WTC11 (cell line): ENCODE data around the gene IGFN1.

ENCODE experiments used
- FOXK1 ChIP-seq: sonication (generic); formaldehyde crosslinking; IDR thresholded peaks from 2 replicates; pipeline ENCODE4 v1.8.0; 2022; ENCODE audit warnings: mild to moderate bottlenecking, moderate library complexity, missing genetic modification reagents
- FOXP1 ChIP-seq: sonication (generic); formaldehyde crosslinking; IDR thresholded peaks from 2 replicates; pipeline ENCODE4 v1.8.0; 2022; ENCODE audit warnings: missing genetic modification reagents, mild to moderate bottlenecking, moderate library complexity, borderline replicate concordance
- JUN ChIP-seq: sonication (generic); formaldehyde crosslinking; IDR thresholded peaks from 2 replicates; pipeline ENCODE4 v1.8.0; 2023; ENCODE audit warnings: mild to moderate bottlenecking, missing genetic modification reagents
- NR1H2 ChIP-seq: sonication (generic); formaldehyde crosslinking; IDR thresholded peaks from 2 replicates; pipeline ENCODE4 v1.9.0; 2021; ENCODE audit warnings: mild to moderate bottlenecking, moderate library complexity, missing genetic modification reagents
- SP1 ChIP-seq: sonication (generic); formaldehyde crosslinking; conservative IDR thresholded peaks from 2 replicates; pipeline ENCODE4 v1.8.1; 2022; ENCODE audit warnings: missing genetic modification reagents
- ZNF671 ChIP-seq: fragments of 250-450 bp; sonication (Bioruptor Pico); IDR thresholded peaks from 2 replicates; pipeline ENCODE4 v1.8.0; 2021; ENCODE audit warnings: mild to moderate bottlenecking
- TF ChIP-seq, protein P1 (sequence below): fragments of 200-600 bp; IDR thresholded peaks from 2 replicates; pipeline ENCODE4 v1.8.0; 2022; ENCODE audit warnings: antibody characterized with exemption
- TF ChIP-seq, protein P2 (sequence below): sonication (generic); formaldehyde crosslinking; IDR thresholded peaks from 2 replicates; pipeline ENCODE4 v1.8.1; 2023; ENCODE audit warnings: mild to moderate bottlenecking, moderate library complexity, missing genetic modification reagents
- TF ChIP-seq, protein P3 (sequence below): sonication (generic); formaldehyde crosslinking; conservative IDR thresholded peaks from 2 replicates; pipeline ENCODE4 v1.8.1; 2022; ENCODE audit warnings: mild to moderate bottlenecking, missing genetic modification reagents
- TF ChIP-seq, protein P4 (sequence below): sonication (generic); formaldehyde crosslinking; conservative IDR thresholded peaks from 2 replicates; pipeline ENCODE4 v1.8.1; 2023; ENCODE audit warnings: mild to moderate bottlenecking, low read depth, missing genetic modification reagents, moderate library complexity
- TF ChIP-seq, protein P5 (sequence below): sonication (generic); formaldehyde crosslinking; IDR thresholded peaks from 2 replicates; pipeline ENCODE4 v1.8.0; 2022; ENCODE audit warnings: mild to moderate bottlenecking, missing genetic modification reagents
- TF ChIP-seq, protein P6 (sequence below): sonication (generic); formaldehyde crosslinking; IDR thresholded peaks from 2 replicates; pipeline ENCODE4 v1.8.0; 2022; ENCODE audit warnings: mild to moderate bottlenecking, missing genetic modification reagents

DNA sequence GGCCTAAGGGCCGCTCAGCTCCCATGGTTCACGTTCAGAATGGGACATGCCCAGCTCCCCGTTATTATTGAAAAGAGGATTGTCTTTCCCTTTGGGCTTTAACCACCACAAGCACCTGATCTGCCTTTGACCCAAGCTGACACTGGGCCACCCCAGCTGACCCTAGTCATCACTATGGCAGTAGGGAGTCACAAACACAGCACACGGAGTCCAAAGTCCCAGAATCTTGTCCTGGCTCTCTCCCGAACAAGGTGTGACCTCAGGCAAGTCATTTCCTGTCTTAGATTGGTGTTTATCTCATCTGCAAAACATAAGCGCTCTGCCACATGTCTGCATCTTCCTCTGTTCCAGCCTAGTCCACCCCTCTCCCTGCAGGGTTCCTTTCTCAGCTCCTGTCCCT lies 31.5 kb downstream of the IGFN1 start:
- TF ChIP-seq, protein P1, sequence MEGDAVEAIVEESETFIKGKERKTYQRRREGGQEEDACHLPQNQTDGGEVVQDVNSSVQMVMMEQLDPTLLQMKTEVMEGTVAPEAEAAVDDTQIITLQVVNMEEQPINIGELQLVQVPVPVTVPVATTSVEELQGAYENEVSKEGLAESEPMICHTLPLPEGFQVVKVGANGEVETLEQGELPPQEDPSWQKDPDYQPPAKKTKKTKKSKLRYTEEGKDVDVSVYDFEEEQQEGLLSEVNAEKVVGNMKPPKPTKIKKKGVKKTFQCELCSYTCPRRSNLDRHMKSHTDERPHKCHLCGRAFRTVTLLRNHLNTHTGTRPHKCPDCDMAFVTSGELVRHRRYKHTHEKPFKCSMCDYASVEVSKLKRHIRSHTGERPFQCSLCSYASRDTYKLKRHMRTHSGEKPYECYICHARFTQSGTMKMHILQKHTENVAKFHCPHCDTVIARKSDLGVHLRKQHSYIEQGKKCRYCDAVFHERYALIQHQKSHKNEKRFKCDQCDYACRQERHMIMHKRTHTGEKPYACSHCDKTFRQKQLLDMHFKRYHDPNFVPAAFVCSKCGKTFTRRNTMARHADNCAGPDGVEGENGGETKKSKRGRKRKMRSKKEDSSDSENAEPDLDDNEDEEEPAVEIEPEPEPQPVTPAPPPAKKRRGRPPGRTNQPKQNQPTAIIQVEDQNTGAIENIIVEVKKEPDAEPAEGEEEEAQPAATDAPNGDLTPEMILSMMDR = no peak
- TF ChIP-seq, protein P2, sequence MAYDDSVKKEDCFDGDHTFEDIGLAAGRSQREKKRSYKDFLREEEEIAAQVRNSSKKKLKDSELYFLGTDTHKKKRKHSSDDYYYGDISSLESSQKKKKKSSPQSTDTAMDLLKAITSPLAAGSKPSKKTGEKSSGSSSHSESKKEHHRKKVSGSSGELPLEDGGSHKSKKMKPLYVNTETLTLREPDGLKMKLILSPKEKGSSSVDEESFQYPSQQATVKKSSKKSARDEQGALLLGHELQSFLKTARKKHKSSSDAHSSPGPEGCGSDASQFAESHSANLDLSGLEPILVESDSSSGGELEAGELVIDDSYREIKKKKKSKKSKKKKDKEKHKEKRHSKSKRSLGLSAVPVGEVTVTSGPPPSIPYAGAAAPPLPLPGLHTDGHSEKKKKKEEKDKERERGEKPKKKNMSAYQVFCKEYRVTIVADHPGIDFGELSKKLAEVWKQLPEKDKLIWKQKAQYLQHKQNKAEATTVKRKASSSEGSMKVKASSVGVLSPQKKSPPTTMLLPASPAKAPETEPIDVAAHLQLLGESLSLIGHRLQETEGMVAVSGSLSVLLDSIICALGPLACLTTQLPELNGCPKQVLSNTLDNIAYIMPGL (CRISPR knock-in tag) = no peak
- TF ChIP-seq, protein P3, sequence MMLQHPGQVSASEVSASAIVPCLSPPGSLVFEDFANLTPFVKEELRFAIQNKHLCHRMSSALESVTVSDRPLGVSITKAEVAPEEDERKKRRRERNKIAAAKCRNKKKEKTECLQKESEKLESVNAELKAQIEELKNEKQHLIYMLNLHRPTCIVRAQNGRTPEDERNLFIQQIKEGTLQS = no peak
- TF ChIP-seq, protein P4, sequence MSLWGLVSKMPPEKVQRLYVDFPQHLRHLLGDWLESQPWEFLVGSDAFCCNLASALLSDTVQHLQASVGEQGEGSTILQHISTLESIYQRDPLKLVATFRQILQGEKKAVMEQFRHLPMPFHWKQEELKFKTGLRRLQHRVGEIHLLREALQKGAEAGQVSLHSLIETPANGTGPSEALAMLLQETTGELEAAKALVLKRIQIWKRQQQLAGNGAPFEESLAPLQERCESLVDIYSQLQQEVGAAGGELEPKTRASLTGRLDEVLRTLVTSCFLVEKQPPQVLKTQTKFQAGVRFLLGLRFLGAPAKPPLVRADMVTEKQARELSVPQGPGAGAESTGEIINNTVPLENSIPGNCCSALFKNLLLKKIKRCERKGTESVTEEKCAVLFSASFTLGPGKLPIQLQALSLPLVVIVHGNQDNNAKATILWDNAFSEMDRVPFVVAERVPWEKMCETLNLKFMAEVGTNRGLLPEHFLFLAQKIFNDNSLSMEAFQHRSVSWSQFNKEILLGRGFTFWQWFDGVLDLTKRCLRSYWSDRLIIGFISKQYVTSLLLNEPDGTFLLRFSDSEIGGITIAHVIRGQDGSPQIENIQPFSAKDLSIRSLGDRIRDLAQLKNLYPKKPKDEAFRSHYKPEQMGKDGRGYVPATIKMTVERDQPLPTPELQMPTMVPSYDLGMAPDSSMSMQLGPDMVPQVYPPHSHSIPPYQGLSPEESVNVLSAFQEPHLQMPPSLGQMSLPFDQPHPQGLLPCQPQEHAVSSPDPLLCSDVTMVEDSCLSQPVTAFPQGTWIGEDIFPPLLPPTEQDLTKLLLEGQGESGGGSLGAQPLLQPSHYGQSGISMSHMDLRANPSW = no peak
- TF ChIP-seq, protein P5, sequence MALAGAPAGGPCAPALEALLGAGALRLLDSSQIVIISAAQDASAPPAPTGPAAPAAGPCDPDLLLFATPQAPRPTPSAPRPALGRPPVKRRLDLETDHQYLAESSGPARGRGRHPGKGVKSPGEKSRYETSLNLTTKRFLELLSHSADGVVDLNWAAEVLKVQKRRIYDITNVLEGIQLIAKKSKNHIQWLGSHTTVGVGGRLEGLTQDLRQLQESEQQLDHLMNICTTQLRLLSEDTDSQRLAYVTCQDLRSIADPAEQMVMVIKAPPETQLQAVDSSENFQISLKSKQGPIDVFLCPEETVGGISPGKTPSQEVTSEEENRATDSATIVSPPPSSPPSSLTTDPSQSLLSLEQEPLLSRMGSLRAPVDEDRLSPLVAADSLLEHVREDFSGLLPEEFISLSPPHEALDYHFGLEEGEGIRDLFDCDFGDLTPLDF (CRISPR knock-in tag) = no peak
- no peak for TF ChIP-seq ZNF671 (CRISPR knock-in tag)
- TF ChIP-seq, protein P6, sequence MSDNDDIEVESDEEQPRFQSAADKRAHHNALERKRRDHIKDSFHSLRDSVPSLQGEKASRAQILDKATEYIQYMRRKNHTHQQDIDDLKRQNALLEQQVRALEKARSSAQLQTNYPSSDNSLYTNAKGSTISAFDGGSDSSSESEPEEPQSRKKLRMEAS (CRISPR knock-in tag) = no peak
- TF ChIP-seq FOXK1 (CRISPR knock-in tag) = no peak
- TF ChIP-seq JUN = no peak
- no peak for TF ChIP-seq NR1H2 (CRISPR knock-in tag)
- TF ChIP-seq FOXP1 (CRISPR knock-in tag) = no peak
- no peak for TF ChIP-seq SP1 (CRISPR knock-in tag)
